Trophoblast cell (in vitro differentiated cells and primary cell): ENCODE data around the gene ASPG.

Source experiments
- DNase-seq, 2 donors: peaks; one replicate each; pipeline ENCODE4 v3.0.0-alpha.2; 2016
- H2AFZ ChIP-seq: 2 replicates; pipeline ENCODE4 v1.6.1; 2013; ENCODE audit warnings: low read length, moderate library complexity, mild to moderate bottlenecking; ENCODE audit not compliant: insufficient read depth, poor library complexity
- H2AK5ac ChIP-seq: 2 replicates; pipeline ENCODE4 v1.6.1; 2013; ENCODE audit warnings: mild to moderate bottlenecking, low read length
- H2BK120ac ChIP-seq: 2 replicates; pipeline ENCODE4 v1.6.1; 2013; ENCODE audit warnings: low read length, mild to moderate bottlenecking, moderate library complexity; ENCODE audit not compliant: insufficient read depth, poor library complexity
- H2BK12ac ChIP-seq: 2 replicates; pipeline ENCODE4 v1.6.1; 2013; ENCODE audit warnings: mild to moderate bottlenecking, low read length, moderate library complexity
- H2BK5ac ChIP-seq: 2 replicates; pipeline ENCODE4 v1.6.1; 2013; ENCODE audit warnings: low read length, low read depth, moderate library complexity, mild to moderate bottlenecking; ENCODE audit not compliant: poor library complexity
- H3K14ac ChIP-seq: 2 replicates; pipeline ENCODE4 v1.6.1; 2013; ENCODE audit warnings: mild to moderate bottlenecking, low read length
- H3K18ac ChIP-seq: 2 replicates; pipeline ENCODE4 v1.6.1; 2013; ENCODE audit warnings: mild to moderate bottlenecking, low read length
- H3K23ac ChIP-seq: 2 replicates; pipeline ENCODE4 v1.6.1; 2013; ENCODE audit warnings: low read length
- H3K27ac ChIP-seq: 2 replicates; pipeline ENCODE4 v1.5.1; 2013; ENCODE audit warnings: low read depth, mild to moderate bottlenecking, inconsistent platforms, low read length, moderate library complexity
- H3K27me3 ChIP-seq: 2 replicates; pipeline ENCODE4 v1.6.1; 2013; ENCODE audit warnings: inconsistent platforms, mild to moderate bottlenecking, low read length, moderate library complexity; ENCODE audit not compliant: insufficient read depth
- H3K36me3 ChIP-seq, 2 experiments: 1 replicate in 1 of 2; 2 replicates in 1 of 2; pipeline ENCODE4 v1.6.1; 2013; ENCODE audit warnings: low read length in 2 of 2, mild to moderate bottlenecking in 2 of 2, moderate library complexity in 1 of 2; ENCODE audit not compliant: insufficient read depth in 2 of 2, control insufficient read depth in 1 of 2
- H3K4ac ChIP-seq: 2 replicates; pipeline ENCODE4 v1.6.1; 2013; ENCODE audit warnings: low read depth, mild to moderate bottlenecking, low read length, moderate library complexity
- H3K4me1 ChIP-seq, 2 experiments: 1 replicate in 1 of 2; 2 replicates in 1 of 2; pipeline ENCODE4 v1.6.1; 2013; ENCODE audit warnings: low read length in 2 of 2, mild to moderate bottlenecking in 2 of 2, moderate library complexity in 1 of 2; ENCODE audit not compliant: insufficient read depth in 2 of 2, control insufficient read depth in 1 of 2
- H3K4me2 ChIP-seq: 2 replicates; pipeline ENCODE4 v1.6.1; 2013; ENCODE audit warnings: inconsistent platforms, mild to moderate bottlenecking, low read length, moderate library complexity
- H3K4me3 ChIP-seq: 2 replicates; pipeline ENCODE4 v1.5.1; 2013; ENCODE audit warnings: mild to moderate bottlenecking, low read depth, low read length, inconsistent platforms
- H3K79me1 ChIP-seq: one replicate; pipeline ENCODE4 v1.6.1; 2013; ENCODE audit warnings: low read length
- H3K79me2 ChIP-seq: 2 replicates; pipeline ENCODE4 v1.6.1; 2013; ENCODE audit warnings: low read length, mild to moderate bottlenecking; ENCODE audit not compliant: control insufficient read depth, insufficient read depth, poor library complexity
- H3K9ac ChIP-seq: 2 replicates; pipeline ENCODE4 v1.6.1; 2013; ENCODE audit warnings: mild to moderate bottlenecking, low read length
- H3K9me3 ChIP-seq: 2 replicates; pipeline ENCODE4 v1.6.1; 2013; ENCODE audit warnings: low read depth, mild to moderate bottlenecking, control low read depth, inconsistent platforms, low read length; ENCODE audit not compliant: insufficient read depth
- H4K12ac ChIP-seq: 2 replicates; pipeline ENCODE4 v1.6.1; 2013; ENCODE audit warnings: low read depth, mild to moderate bottlenecking, low read length, moderate library complexity
- H4K8ac ChIP-seq: 2 replicates; pipeline ENCODE4 v1.6.1; 2013; ENCODE audit warnings: low read depth, mild to moderate bottlenecking, low read length, moderate library complexity
- H4K91ac ChIP-seq: one replicate; pipeline ENCODE4 v1.6.1; 2013; ENCODE audit warnings: low read depth, mild to moderate bottlenecking, low read length, moderate library complexity
- WGBS: extraction: QIAGEN DNeasy Blood & Tissue Kit; methylation state at CpG from one replicate; pipeline ENCODE4 v1.1.7; 2013; ENCODE audit warnings: missing lambda C conversion rate; ENCODE audit not compliant: insufficient read length, insufficient coverage; ENCODE audit errors: extremely low coverage; 5-methylcytosine and 5-hydroxymethylcytosine counted together

ASPG gene

GRCh38 chr14:104150136-104151025 lies 64.9 kb downstream of the ASPG start:
- H3K79me2 ChIP-seq: peaks cover 4% of the 10 kb centered on the region

GRCh38 chr14:104151026-104151381 lies 65.5 kb downstream of the ASPG start:
- no peaks in the 10 kb centered on the region for H3K36me3 ChIP-seq
- H3K27ac ChIP-seq: no peak overlapping the region
- WGBS: no CpG with 5 or more reads among the region's 5 CpGs

More at GRCh38 chr14:104150136-104151025, 64.9 kb downstream of the ASPG start:
- Histone ChIP-seq H4K91ac (peak overlapping the region; percentile 67), H2BK5ac (peak overlapping the region; percentile 3), H3K9me3 (no peaks in the 10 kb centered on the region), H3K4ac (no peak overlapping the region), H3K27ac (peak overlapping the region; percentile 72), H2AK5ac (peak overlapping the region; percentile 50), H3K23ac (no peak overlapping the region), H3K9ac (no peak overlapping the region), H3K79me1 (peaks cover 24% of the 10 kb centered on the region), H3K14ac (peak overlapping the region; percentile 10), H3K4me3 (no peak overlapping the region), H3K4me2 (peak overlapping the region; percentile 30), H2BK12ac (peak overlapping the region; percentile 73), H3K36me3 (no peaks in the 10 kb centered on the region), H3K18ac (peak overlapping the region; percentile 8), H4K8ac (peak overlapping the region; percentile 8), H3K27me3 (no peaks in the 10 kb centered on the region), H4K12ac (no peak overlapping the region), H3K4me1 (peaks cover 30 to 36% of the 10 kb centered on the region in 2 experiments), H2BK120ac (peak overlapping the region; percentile 9), H2AFZ (no peak overlapping the region)
- no peak for DNase-seq
- no CpG with 5 or more reads among the region's 19 CpGs for WGBS

GRCh38 chr14:104151566-104152245 lies 66.2 kb downstream of the ASPG start:
- peaks cover 30 to 36% of the 10 kb centered on the region in 2 experiments for H3K4me1 ChIP-seq
- no peak overlapping the region for H3K4me2 ChIP-seq
- H3K18ac ChIP-seq: no peak overlapping the region
- no peak overlapping the region for H3K23ac ChIP-seq
- no peak overlapping the region for H3K14ac ChIP-seq
- no CpG with 5 or more reads among the region's 34 CpGs for WGBS
- peak overlapping the region; percentile 40 for H4K91ac ChIP-seq
- peak overlapping the region; percentile 38 for H2BK12ac ChIP-seq
- no peak overlapping the region for H2AFZ ChIP-seq
- no peaks in the 10 kb centered on the region for H3K9me3 ChIP-seq
- no peak overlapping the region for H3K4ac ChIP-seq
- H3K36me3 ChIP-seq: no peaks in the 10 kb centered on the region
- H3K27me3 ChIP-seq: no peaks in the 10 kb centered on the region
- H2AK5ac ChIP-seq: peak overlapping the region; percentile 7
- H3K27ac ChIP-seq: no peak overlapping the region
- no peak overlapping the region for H4K8ac ChIP-seq
- DNase-seq: no peak
- H2BK120ac ChIP-seq: no peak overlapping the region
- H4K12ac ChIP-seq: no peak overlapping the region
- H3K79me1 ChIP-seq: peaks cover 24% of the 10 kb centered on the region
- H2BK5ac ChIP-seq: no peak overlapping the region
- no peak overlapping the region for H3K4me3 ChIP-seq
- no peak overlapping the region for H3K9ac ChIP-seq
- peaks cover 4% of the 10 kb centered on the region for H3K79me2 ChIP-seq

More at GRCh38 chr14:104151026-104151381, 65.5 kb downstream of the ASPG start:
- Histone ChIP-seq H3K27me3 (no peaks in the 10 kb centered on the region), H4K12ac (no peak overlapping the region), H3K4me1 (peaks cover 30 to 36% of the 10 kb centered on the region in 2 experiments), H3K79me2 (peaks cover 4% of the 10 kb centered on the region), H2AK5ac (peak overlapping the region; percentile 50), H3K9ac (no peak overlapping the region), H2AFZ (no peak overlapping the region), H3K23ac (no peak overlapping the region), H3K9me3 (no peaks in the 10 kb centered on the region), H2BK12ac (peak overlapping the region; percentile 37), H3K4me3 (no peak overlapping the region), H4K8ac (no peak overlapping the region), H4K91ac (peak overlapping the region; percentile 67), H3K4ac (no peak overlapping the region), H3K79me1 (peaks cover 24% of the 10 kb centered on the region), H3K4me2 (no peak overlapping the region), H2BK5ac (peak overlapping the region; percentile 3), H3K18ac (peak overlapping the region; percentile 8), H2BK120ac (no peak overlapping the region), H3K14ac (peak overlapping the region; percentile 10)
- no peak for DNase-seq

- Histone ChIP-seq H3K36me3 (no peaks in the 10 kb centered on the region), H3K27ac (no peak overlapping the region), H4K8ac (no peak overlapping the region), H3K4me2 (no peak overlapping the region), H3K79me2 (peaks cover 4% of the 10 kb centered on the region), H3K4me1 (peaks cover 30 to 36% of the 10 kb centered on the region in 2 experiments), H3K27me3 (no peaks in the 10 kb centered on the region), H3K79me1 (peaks cover 24% of the 10 kb centered on the region), H3K23ac (no peak overlapping the region), H3K9ac (no peak overlapping the region), H3K4me3 (peak overlapping the region; percentile 16), H3K9me3 (no peaks in the 10 kb centered on the region), H2AK5ac (no peak overlapping the region), H2BK120ac (no peak overlapping the region), H2BK5ac (no peak overlapping the region), H3K4ac (no peak overlapping the region), H4K91ac (no peak overlapping the region), H4K12ac (no peak overlapping the region), H2AFZ (no peak overlapping the region), H3K14ac (no peak overlapping the region), H2BK12ac (no peak overlapping the region), H3K18ac (no peak overlapping the region)
- DNase-seq: no peak
- WGBS: no CpG with 5 or more reads among the region's 14 CpGs
Measured at GRCh38 chr14:104152246-104152575, 66.7 kb downstream of the ASPG start.
